GM12874 (cell line): ENCODE data around the gene GANC.

Source experiments
- CTCF ChIP-seq: IDR thresholded peaks from 2 replicates; pipeline ENCODE4 v1.5.1; 2011; ENCODE audit warnings: low read depth, mild to moderate bottlenecking, control low read depth, low read length, moderate library complexity; ENCODE audit not compliant: insufficient read depth

Gene GANC

GRCh38 chr15:42363487-42363886 is 90.5 kb downstream of the GANC start:
- no peak for TF ChIP-seq CTCF

- TF ChIP-seq CTCF: no peak
Observed at GRCh38 chr15:42363942-42364341, 90.9 kb downstream of the GANC start.

DNA sequence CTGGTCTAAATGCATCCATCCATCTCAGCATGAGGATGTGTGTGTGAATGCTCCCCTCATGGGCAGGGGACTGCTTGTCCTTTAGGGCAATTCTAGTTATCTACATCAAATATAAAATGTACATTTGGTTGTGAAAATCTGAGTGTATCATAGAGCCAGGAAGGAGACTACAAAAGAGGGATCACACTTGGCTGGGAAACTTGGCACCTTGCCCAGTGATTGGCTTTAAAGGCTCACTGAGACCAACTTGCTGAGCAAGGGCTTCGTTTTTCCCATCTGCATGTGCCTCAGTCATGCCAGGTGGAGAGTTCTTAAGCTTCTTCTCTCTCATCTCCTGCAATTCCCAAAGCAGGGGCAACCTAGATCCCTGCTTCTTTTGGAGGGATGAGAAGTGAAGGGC is 91.5 kb downstream of the GANC start:
- TF ChIP-seq CTCF: no peak

- no peak for TF ChIP-seq CTCF
Observed at GRCh38 chr15:42365921-42366550, 93.0 kb downstream of the GANC start.

- no peak for TF ChIP-seq CTCF
Observed at GRCh38 chr15:42367041-42367440, 94.0 kb downstream of the GANC start.

- no peak for TF ChIP-seq CTCF
Observed at GRCh38 chr15:42368096-42368495, 95.1 kb downstream of the GANC start.

DNA sequence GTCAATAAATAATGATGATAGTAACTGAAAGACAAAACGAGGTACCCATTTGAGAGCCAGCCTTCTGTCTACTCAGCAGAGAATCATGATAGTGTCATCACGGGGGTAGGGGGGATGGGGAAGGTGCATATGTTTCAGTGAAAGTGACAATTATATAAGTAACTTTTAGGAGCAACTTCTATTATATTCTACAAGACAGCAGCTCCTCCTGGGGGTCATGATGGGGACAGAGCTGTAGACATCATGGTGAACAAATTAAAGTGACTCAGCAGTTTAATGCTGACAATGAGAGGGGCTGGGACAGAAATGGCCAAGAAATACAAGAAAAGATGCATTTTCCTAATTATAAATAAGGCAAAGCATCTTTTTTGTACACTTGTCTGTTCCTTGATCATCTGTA is 98.1 kb downstream of the GANC start:
- no peak for TF ChIP-seq CTCF
